Measurements from ENCODE around the gene CACNA1E.

The CACNA1E gene

GRCh38 chr1:181445436-181445835 lies 37.9 kb upstream of the CACNA1E start:
- H3K4me3 ChIP-seq (ENCODE audit: low read length) = no peak overlapping the region
- DNase-seq (ENCODE audit: low read depth) = no peak
- no peak for TF ChIP-seq CTCF (conservative IDR thresholded peaks at IDR 0.05; ENCODE audit: low read depth, low read length)

GRCh38 chr1:181448461-181448860 lies 34.9 kb upstream of the CACNA1E start:
- no peak for TF ChIP-seq CTCF (conservative IDR thresholded peaks at IDR 0.05; ENCODE audit: low read depth, low read length)

GRCh38 chr1:181451661-181452230 lies 31.6 kb upstream of the CACNA1E start:
- DNase-seq (ENCODE audit: low read depth) = no peak
- no peak for TF ChIP-seq CTCF (conservative IDR thresholded peaks at IDR 0.05; ENCODE audit: low read depth, low read length)
- H3K4me3 ChIP-seq (ENCODE audit: low read length) = no peak overlapping the region

More at GRCh38 chr1:181448461-181448860, 34.9 kb upstream of the CACNA1E start:
- DNase-seq (ENCODE audit: low read depth) = no peak
- H3K4me3 ChIP-seq (ENCODE audit: low read length) = no peak overlapping the region

- DNase-seq (ENCODE audit: low read depth) = no peak
- TF ChIP-seq CTCF (conservative IDR thresholded peaks at IDR 0.05; ENCODE audit: low read depth, low read length) = no peak
- no peak overlapping the region for H3K4me3 ChIP-seq (ENCODE audit: low read length)
Observed at GRCh38 chr1:181452746-181453145, 30.6 kb upstream of the CACNA1E start.

GRCh38 chr1:181453541-181454201 lies 29.6 kb upstream of the CACNA1E start:
- DNase-seq (ENCODE audit: low read depth) = no peak
- no peak for TF ChIP-seq CTCF (conservative IDR thresholded peaks at IDR 0.05; ENCODE audit: low read depth, low read length)

GRCh38 chr1:181456551-181456950 lies 26.8 kb upstream of the CACNA1E start:
- TF ChIP-seq CTCF (conservative IDR thresholded peaks at IDR 0.05; ENCODE audit: low read depth, low read length) = no peak
- no peak overlapping the region for H3K4me3 ChIP-seq (ENCODE audit: low read length)
- no peak for DNase-seq (ENCODE audit: low read depth)

More at GRCh38 chr1:181453541-181454201, 29.6 kb upstream of the CACNA1E start:
- no peak overlapping the region for H3K4me3 ChIP-seq (ENCODE audit: low read length)

- TF ChIP-seq CTCF (conservative IDR thresholded peaks at IDR 0.05; ENCODE audit: low read depth, low read length) = no peak
- H3K4me3 ChIP-seq (ENCODE audit: low read length) = no peak overlapping the region
- no peak for DNase-seq (ENCODE audit: low read depth)
Observed at GRCh38 chr1:181458419-181458818, 24.9 kb upstream of the CACNA1E start.

All from retinal pigment epithelial cell (primary cell).